ENCODE measurements around the gene FKBP5.
A peak's percentile ranks its signal among the peaks of the same experiment; 100 is the strongest.
"Not testable (repeated sequence)": the region's sequence is repeated elsewhere in the genome, so short reads cannot be mapped to it uniquely, and the experiment has no call there.

FKBP5 gene

DNA sequence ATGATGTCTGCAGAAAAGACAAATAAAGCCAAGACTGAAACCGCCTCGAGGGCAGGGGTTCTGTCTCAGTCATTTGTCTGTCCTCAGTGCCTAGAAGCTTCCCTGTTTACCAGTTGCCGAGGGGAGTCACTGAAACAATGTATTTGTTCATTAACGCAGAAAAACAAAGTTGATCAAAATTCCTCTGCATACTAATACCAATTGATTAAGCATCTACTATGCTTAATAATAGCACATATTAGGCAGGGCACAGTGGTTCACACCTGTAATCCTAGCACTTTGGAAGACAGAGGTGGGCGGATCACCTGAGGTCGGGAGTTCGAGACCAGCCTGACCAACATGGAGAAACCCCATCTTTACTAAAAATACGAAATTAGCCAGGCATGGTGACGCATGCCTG lies 1.8 kb upstream of the FKBP5 start:
- no peak overlapping the region for H3K4me3 ChIP-seq (ENCODE audit: control insufficient read depth, low read depth, low read length)
- no peak for TF ChIP-seq CTCF (IDR thresholded peaks at IDR 0.05; ENCODE audit: control insufficient read depth, insufficient read depth, low read depth, low read length, missing control alignments)
- DNase-seq (ENCODE audit: low read depth), result no peak

DNA sequence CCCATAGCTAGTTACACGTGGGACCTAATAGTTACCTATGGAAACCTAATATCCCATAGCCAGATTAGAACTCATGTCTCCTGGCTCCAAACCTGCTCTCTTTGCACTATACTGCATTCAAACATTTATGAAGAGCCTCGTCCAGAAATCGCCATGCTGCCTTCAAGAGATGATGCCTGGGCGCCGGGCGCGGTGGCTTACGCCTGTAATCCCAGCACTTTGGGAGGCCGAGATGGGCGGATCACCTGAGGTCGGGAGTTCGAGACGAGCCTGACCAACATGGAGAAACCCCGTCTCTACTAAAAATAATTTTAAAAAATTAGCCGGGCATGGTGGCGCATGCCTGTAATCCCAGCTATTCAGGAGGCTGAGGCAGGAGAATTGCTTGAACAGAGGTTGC lies 1.3 kb upstream of the FKBP5 start:
- not testable (repeated sequence) for DNase-seq (ENCODE audit: low read depth); H3K4me3 ChIP-seq (ENCODE audit: control insufficient read depth, low read depth, low read length)

GRCh38 chr6:35687658-35688604 lies 784 bp downstream of the FKBP5 start:
- DNase-seq (ENCODE audit: low read depth), result no peak
- TF ChIP-seq CTCF (IDR thresholded peaks at IDR 0.05; ENCODE audit: control insufficient read depth, insufficient read depth, low read depth, low read length, missing control alignments), result no peak
- H3K4me3 ChIP-seq (ENCODE audit: control insufficient read depth, low read depth, low read length), result peak overlapping the region; percentile 27

GRCh38 chr6:35686873-35687555 lies 1.7 kb downstream of the FKBP5 start:
- TF ChIP-seq CTCF (IDR thresholded peaks at IDR 0.05; ENCODE audit: control insufficient read depth, insufficient read depth, low read depth, low read length, missing control alignments), result no peak
- H3K4me3 ChIP-seq (ENCODE audit: control insufficient read depth, low read depth, low read length), result no peak overlapping the region
- DNase-seq (ENCODE audit: low read depth), result no peak

- DNase-seq (ENCODE audit: low read depth), result no peak
- no peak overlapping the region for H3K4me3 ChIP-seq (ENCODE audit: control insufficient read depth, low read depth, low read length)
- TF ChIP-seq CTCF (IDR thresholded peaks at IDR 0.05; ENCODE audit: control insufficient read depth, insufficient read depth, low read depth, low read length, missing control alignments), result no peak
Measured at GRCh38 chr6:35686436-35686835, 2.3 kb downstream of the FKBP5 start.

- DNase-seq (ENCODE audit: low read depth), result no peak
- TF ChIP-seq CTCF (IDR thresholded peaks at IDR 0.05; ENCODE audit: control insufficient read depth, insufficient read depth, low read depth, low read length, missing control alignments), result no peak
- H3K4me3 ChIP-seq (ENCODE audit: control insufficient read depth, low read depth, low read length), result no peak overlapping the region
Measured at GRCh38 chr6:35683267-35683666, 5.4 kb downstream of the FKBP5 start.

GRCh38 chr6:35681298-35681697 lies 7.4 kb downstream of the FKBP5 start:
- no peak overlapping the region for H3K4me3 ChIP-seq (ENCODE audit: control insufficient read depth, low read depth, low read length)
- TF ChIP-seq CTCF (IDR thresholded peaks at IDR 0.05; ENCODE audit: control insufficient read depth, insufficient read depth, low read depth, low read length, missing control alignments), result no peak
- DNase-seq (ENCODE audit: low read depth), result no peak
